Activated naive CD4-positive, alpha-beta T cell (primary cell): ENCODE data around the gene TAAR1.
"Not testable (repeated sequence)": the region's sequence is repeated elsewhere in the genome, so short reads cannot be mapped to it uniquely, and the experiment has no call there.

Experiments used
- DNase-seq, 4 experiments: peaks; one replicate each; lab custom pipeline; 2025; lab: John Stamatoyannopoulos, UW

The TAAR1 gene

DNA sequence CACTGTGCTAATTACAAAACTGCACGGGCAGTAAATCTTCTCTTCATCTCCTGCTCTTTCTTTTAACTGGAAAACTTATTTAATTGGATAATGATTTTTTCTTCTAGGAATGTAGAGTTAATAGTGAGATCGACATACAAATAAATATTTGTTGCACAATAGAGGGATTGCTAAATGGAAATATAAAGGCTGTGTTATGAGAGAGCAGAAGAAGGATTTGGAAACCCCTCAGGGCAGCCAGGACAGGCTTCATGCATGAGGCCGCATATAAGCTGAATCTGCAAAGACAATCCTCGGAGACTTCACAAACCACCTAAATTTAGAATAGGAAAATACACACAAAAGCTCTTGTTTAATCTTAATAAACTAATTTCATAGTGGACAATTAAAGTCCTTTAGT is 2.9 kb upstream of the TAAR1 start:
- DNase-seq: no peak

DNA sequence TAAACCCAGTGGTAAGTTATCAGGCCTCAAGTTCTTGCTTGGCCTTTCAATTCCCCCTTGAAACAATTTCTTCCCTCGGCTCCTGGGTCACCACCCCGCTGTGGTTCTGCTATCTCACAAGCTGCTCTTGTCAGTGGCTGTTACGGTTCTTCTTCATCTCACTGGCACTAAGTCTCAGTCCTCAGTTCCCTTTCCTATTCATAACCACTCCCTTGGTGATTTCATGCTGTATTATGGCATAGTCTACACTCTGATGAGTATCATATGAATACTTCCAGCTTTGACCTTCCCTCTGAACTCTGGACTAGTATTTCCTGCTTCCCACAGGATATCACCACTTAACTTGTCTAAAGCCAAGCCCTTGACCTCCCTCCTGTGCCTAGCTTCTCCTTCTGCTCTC is 7.9 kb downstream of the TAAR1 start:
- DNase-seq: no peak

DNA sequence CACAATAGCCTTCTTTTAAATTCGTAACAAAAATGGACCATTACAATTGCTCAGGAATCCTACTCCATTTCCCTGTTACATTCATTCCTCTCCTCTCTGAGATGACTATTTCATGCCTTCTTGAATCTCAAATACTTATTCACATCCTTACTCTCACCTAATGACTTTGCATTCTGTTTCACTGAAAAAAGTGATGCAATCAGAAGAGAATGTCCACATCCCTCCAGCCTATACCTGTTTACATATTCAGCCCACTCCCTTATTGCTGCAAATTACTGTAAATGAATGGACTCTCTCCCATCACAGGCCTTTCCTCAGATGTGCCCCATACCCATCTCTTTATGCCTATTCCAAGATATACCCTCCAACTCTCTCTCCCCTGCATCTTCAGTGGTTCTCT is 8.6 kb downstream of the TAAR1 start:
- DNase-seq: no peak

DNA sequence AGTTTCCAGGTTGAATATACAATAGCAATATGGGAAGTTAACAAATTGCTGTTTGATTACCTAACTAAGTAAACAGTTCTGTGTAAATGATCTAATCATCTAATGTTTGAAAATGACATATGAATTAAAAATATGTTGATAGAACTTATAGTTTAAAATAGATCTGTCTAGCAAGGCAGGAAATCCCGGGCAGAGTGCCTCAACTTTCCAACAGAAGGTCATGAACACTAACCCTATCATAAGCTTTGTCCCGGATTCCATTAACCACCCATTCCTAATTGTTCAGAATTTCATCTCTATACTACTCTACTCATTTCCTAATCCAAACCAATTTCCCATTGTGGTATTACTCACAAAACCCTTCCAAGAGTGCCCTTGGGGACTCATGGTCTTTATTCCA is 10.2 kb downstream of the TAAR1 start:
- no peak for DNase-seq

DNA sequence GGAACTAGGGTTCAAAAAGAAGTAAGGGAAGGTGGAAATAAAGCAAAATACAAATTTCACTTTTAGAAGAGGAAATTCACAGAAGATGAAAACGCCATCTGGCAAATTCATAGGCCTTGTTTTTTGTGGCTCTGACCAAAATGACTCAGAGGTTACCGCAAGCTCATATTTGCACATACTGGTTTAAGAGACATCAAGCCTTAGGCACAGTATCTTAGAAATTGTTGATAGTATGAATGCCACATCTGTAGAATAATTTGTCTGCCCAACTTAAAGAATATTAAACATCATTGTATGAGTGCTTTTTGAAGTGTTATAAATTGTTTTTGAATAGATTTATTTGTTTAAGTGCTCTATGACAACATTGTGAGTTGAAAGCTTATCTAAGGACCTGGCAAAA is 10.6 kb downstream of the TAAR1 start:
- DNase-seq: no peak

DNA sequence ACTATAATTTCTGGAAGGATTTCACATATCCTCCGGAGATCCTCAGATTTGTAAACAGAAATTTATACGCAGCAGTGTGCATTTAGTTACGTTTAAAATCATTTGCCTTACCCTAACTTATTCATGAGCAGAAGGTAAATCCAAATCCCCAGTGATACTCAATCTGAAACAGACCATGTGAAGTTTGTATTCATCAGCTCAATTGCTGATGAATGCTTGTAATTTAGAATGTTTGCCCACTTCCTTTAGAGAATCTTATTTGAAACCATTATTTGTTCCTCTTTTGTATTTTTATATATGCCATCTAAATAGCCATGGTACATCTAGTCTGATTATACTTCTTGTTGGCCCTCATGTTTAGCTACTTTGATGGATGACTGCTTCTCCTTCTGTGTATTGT is 15.4 kb downstream of the TAAR1 start:
- no peak for DNase-seq

DNA sequence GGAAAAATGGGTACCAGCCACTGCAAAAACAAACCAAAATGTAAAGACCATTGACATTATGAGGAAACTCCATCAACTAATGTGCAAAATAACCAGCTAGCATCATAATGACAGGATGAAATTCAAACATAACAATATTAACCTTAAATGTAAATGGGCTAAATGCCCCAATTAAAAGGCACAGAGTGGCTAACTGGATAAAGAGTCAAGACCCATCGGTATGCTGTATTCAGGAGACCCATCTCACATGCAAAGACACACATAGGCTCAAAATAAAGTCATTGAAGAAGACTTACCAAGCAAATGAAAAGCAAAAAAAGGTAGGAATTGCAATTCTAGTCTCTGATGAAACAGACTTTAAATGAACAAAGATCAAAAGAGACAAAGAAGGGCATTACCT is 21.8 kb downstream of the TAAR1 start:
- not testable (repeated sequence) for DNase-seq

DNA sequence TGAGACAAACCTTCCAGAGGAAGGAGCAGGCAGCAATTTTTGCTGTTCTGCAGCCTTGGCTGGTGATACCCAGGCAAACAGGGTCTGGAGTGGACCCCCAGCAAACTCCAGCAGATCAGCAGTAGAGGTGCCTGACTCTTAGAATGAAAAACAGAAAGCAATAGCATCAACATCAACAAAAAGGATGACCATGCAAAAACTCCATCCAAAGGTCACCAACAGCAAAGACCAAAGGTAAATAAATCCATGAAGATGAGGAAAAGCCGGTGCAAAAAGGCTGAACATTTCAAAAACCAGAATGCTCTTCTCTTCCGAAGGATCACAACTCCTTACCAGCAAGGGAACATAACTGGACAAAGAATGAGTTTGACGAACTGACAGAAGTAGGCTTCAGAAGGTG is 23.1 kb downstream of the TAAR1 start:
- DNase-seq: not testable (repeated sequence)

DNA sequence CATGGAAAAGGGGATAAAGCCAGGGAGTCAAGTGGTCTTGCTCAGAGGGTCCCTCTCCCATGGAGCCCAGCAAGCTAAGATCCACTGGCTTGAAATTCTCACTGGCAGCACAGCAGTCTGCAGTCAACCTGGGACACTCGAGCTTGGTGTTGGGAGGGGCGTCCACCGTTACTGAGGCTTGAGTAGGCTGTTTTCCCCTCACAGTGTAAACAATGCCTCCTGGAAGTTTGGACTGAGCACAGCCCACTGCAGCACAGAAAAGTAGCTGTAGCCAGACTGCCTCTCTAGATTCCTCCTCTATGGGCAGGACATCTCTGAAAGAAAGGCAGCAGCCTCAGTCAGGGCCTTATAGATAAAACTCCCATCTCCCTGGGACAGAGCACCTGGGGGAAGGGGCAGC is 23.7 kb downstream of the TAAR1 start:
- DNase-seq: not testable (repeated sequence)

DNA sequence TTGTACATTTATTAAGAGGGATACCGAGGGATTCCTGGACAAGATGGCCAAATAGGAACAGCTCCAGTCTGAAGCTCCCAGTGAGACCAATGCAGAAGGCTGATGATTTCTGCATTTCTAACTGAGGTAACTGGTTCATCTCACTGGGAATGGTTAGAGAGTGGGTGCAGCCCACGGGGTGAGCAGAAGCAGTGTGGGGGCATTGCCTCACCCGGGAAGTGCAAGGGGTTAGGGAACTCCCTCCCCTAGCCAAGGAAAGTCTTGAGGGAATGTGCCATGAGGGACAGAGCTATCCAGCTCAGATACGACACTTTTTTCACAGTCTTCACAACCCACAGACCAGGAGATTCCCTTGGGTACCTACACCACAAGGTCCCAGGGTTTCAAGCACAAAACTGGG is 24.2 kb downstream of the TAAR1 start:
- no peak for DNase-seq

DNA sequence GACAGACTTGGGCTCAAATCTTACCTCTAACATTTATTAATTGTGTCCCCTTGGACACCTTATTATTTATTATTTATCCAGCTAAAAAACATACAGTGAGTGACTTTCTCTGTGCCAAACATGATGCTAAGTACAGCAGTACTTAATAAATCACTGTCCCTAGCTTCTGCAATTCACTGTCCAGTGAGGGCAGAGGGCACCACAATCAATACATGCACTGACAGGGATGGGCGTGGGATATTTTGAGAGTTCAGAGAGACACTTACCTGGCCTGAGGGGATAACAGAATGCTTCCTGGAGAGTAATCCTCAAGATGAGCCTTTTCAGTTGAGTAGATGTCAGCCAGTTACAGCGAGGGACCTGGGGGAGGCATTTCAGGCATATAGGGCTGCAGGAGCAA is 25.6 kb downstream of the TAAR1 start:
- no peak for DNase-seq

DNA sequence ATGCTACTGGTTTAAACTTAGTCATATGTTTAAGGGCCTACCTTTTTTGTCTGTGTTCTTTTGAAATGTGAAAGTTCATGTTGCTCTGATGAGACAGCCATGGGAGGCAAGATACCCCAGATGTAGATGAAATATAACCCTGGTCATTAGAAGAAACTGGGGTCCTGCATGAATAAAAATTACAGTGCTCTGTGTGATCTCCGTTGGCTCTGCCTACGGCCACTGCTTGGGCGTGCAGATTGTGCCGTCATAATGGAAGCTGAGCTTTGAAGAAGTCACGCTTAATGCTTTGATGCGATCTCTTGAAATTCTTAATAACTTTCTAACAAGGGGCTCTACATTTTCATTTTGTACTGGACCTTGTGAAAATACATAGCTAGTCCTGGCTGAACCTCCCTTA is 34.8 kb downstream of the TAAR1 start, which contains the start of gene TAAR2:
TAAR2 (minus strand) TSS at position 101 of the 400 bp plus-strand sequence; CDS start at position 101, 0 bp downstream.
- no peak for DNase-seq

DNA sequence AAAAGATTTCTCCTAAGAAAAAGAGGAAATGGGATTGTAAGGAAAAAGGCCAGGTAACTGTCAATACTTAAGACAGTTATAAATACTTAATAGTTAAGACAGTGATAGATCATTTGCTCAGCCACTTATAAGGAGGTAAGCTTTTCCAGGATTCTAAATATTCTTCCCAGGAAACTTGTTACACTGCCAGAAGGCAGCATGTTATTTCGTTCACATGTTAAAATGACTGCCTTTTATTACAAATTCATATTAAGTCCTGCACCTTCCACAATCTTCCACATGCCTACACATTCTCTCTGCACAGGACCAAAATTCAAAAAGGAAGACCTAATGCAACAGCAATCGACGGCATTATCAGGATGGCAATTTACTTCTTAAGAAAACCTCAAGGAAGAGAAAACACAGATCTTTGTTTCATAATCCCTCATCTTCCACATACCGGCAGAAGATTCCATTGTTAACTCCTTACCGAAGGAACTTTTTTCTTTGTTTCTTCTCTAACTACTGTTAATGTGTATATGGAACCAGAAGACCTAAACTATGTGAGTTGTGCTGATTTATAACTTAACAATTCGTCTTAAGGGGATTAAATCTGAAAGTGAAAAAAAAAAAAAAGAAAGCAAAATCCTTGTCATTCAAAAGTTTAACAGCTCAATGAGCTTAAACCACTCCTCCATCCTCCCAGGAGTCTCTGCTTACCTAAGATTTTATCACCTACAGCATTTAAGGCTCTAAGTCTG is 35.7 kb downstream of the TAAR1 start:
- DNase-seq: no peak

DNA sequence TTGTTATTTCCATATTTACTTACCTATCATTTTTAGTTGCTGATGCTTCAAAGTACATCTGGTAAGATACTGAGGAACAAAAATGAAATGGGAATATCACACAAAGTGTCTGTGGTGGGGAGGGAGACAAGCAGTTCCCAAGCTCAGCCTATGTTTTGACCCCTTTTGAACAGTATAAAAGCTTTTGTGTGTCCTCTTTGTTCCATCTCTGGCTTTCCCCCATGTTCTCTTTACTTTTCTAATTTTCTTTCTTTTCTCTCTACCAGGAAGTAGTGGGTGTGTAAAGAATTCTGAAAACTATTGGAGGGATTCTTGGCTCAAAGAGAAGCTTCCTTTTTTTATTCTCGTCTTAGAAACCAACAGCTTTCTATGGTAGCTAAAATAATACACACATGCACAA is 42.3 kb downstream of the TAAR1 start:
- no peak for DNase-seq

DNA sequence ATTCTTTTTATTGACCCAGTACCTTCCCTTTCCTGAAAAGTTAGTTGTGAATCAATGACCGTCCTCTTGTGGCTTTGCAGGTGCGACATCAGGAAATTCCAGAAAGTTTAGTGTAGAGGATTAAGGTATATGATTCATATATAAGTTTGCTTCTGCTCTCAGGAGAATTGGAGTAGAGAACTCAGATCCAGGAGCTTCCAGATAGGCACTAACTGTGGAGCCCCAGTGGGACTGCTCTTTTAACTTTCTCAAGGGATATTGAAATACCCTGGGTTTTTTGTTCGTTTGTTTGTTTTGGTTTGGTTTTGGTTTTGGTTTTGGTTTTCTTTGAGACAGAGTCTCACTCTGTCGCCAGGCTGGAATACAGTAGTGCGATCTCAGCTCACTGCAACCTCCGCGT is 44.4 kb downstream of the TAAR1 start:
- DNase-seq: no peak

DNA sequence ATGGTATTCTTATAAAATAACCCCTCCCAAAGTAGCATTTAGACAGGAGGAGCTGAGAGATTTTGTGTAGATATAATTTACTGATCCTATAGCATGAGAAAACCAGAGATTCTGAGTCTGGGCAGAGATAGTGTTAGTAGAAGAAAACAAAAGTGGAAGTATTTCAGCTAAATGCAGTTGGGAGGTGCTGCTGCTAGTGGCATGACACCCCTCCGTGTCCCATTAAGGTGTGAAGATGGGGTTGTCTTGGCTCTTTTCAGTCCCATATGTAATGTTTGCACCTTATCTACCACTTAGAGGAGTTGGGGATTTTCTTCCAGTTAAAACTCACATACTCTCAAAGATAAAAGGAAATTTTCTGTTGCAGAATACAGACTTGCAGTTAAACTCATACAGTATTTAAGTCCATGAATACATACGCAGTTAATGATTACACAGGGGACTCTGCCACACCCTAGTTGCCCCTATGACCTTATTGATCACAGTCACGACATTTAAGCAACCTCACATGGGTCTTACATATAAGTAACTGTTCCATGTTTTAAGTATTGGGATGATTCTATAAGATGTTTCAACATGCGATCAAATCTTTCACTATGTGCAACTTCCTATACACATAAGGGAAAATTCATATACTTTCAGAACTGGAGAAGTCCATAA is 46.4 kb downstream of the TAAR1 start:
- no peak for DNase-seq

DNA sequence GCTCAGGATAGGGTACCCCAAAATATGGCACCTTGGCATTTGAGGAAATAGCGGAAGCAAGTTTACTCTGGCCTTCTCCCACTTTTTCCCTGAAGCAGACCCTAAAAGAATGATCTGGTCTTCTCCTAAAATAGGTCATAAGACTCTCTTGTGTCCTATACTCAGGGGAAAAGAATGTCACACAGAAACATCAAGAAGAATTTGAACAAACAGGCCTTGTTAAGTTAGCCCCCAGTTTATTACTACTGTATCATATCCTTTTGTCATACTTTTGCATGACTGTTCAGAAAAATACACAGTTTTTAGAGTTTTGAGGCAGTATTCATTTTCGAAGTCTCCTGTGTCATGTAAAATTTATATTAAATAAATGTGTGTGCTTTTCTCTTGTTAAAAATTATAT is 47.4 kb downstream of the TAAR1 start:
- DNase-seq: no peak

DNA sequence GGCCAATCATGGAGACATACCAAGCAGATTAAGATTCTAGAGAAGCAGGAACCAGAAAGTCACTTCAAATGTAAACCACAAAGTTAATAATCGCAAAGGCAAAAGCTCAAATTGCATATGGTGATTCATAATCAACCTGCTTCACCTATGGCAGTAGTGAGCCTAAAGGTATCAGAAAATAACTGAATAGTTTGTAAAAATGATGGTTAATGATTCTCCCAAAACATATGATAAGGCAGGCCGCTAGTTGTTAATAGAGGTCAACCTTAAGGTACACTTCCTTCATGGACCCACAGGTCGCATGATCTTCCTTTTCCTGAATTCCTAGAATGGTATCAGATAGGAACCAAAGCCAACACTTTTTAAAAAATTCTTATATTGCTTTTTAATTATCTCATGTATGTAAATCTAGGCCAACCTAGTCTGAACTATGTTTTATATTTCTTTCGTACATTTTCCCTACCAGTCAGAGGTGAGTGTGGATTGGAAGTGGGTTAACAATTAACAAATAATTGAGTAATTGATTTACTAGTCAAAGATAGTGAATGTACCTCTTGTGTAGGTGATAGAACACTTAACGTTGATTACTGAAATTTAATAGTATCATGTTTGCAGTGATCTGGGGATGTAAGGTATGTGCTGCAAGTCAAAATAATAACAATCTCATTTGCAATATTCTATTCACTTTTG is 51.3 kb downstream of the TAAR1 start:
- DNase-seq: no peak

DNA sequence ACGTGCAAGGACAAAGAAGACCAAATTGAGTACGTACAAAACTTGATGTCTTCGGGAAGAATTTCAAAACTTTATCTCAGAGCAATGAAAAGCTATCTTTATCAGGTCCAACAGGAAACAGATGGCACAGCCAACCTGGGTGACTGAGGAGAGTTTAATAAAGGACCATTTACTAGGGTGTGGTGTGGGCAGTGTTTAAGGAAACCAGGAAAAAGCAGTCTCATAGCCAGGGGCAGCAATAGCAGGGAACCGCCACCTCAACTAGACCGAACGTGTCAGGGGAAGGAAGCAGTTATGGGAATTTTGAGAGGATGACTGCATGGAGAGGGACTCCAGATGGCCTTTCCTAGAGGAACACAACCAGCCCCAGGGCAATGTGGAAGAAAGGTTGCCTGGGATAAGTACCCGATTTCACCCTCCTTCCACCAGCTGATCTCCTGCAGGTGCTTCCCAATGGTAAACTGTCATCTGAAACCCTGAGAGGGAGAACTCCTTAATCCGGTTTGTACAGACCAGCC is 54.3 kb downstream of the TAAR1 start:
- no peak for DNase-seq

DNA sequence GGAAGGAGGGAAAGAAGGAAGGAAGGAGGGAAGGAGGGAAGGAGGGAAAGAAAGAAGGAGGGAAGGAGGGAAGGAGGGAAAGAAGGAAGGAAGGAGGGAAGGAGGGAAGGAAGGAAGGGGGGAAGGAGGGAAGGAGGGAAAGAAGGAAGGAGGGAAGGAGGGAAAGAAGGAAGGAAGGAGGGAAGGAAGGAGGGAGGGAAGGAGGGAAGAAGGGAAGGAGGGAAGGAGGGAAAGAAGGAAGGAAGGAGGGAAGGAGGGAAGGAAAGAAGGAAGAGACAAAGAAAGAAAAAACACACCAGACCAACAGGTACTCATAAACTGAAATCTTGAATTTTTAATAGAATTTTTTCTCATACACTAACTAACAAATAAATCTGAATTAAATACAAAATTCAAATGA is 58.1 kb downstream of the TAAR1 start:
- not testable (repeated sequence) for DNase-seq

DNA sequence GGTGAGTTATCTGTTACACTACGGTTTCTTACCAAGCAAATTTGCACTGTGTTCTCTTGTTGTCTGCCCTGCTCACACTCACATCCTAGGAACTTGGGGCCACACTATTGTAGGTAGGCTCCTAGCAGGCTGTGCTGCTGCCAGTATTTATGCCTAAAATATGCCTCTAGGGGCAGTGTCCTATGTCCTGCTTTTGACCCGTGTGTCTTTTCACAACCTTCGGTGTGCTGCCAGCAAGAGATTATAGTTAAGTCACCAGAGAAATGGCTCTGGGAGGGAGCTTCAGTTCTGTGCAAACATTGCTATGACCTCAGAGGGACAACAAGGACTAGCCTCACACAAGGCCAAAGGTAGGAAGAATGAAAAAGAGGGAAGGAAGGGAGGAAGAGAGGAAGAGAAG is 60.5 kb downstream of the TAAR1 start:
- no peak for DNase-seq

DNA sequence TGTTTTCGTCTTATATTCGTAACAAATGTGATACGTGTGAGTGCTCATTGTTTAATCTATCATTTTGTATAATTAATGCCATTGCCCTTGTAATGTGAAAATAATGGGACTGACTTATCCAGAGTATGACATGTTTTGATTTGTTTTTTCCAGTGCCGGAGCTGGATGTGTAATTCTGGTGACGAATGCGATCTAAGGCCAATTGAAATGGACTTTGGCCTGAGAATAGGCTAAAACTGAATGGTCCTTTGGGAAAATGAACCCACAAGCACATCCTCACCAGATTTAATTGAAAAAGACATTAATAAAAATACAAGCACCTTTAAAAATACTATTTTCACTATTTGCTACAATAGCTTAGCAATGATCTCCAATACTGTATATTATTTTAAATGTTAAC is 62.8 kb downstream of the TAAR1 start:
- no peak for DNase-seq
